Panc1 (cell line): ENCODE measurements around the gene DNAH9.

Experiments
- POLR2AphosphoS5 ChIP-seq: IDR thresholded peaks from 2 replicates; pipeline ENCODE4 v1.6.1; 2012; ENCODE audit warnings: mild to moderate bottlenecking, low read depth, low read length, moderate library complexity
- SIN3A ChIP-seq: IDR thresholded peaks from 2 replicates; pipeline ENCODE4 v1.6.1; 2012; ENCODE audit warnings: low read depth, mild to moderate bottlenecking, low read length, moderate library complexity, borderline replicate concordance; ENCODE audit not compliant: insufficient read depth
- TCF7L2 ChIP-seq: IDR thresholded peaks from 2 replicates; pipeline ENCODE4 v1.6.1; 2011; ENCODE audit warnings: mild to moderate bottlenecking, low read depth, low read length, inconsistent platforms
- TF ChIP-seq, protein P1 (sequence below): fragments of 450-650 bp; IDR thresholded peaks from 2 replicates; pipeline ENCODE4 v1.5.1; 2017; ENCODE audit warnings: mild to moderate bottlenecking

DNA sequence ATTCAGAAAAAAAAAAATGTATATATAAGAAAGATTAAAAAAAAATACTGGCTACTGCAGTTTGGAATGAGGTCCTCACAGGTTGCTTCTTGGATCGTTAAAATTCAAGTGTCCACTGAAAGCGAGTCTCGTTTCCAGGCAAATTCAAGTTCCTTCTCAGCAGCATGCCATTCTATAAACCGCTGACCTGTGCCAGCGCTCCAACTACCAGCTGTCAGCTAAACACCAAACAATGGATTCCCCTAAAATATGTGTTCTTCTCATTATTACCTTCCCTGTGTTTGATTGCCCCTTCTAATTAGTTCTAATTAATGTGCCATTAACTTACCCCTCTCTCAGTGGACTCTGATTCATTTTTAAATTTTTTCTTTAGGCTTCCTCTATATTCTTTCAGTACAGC is 92.4 kb downstream of the DNAH9 start:
- TF ChIP-seq POLR2AphosphoS5: no peak
- TF ChIP-seq, protein P1, sequence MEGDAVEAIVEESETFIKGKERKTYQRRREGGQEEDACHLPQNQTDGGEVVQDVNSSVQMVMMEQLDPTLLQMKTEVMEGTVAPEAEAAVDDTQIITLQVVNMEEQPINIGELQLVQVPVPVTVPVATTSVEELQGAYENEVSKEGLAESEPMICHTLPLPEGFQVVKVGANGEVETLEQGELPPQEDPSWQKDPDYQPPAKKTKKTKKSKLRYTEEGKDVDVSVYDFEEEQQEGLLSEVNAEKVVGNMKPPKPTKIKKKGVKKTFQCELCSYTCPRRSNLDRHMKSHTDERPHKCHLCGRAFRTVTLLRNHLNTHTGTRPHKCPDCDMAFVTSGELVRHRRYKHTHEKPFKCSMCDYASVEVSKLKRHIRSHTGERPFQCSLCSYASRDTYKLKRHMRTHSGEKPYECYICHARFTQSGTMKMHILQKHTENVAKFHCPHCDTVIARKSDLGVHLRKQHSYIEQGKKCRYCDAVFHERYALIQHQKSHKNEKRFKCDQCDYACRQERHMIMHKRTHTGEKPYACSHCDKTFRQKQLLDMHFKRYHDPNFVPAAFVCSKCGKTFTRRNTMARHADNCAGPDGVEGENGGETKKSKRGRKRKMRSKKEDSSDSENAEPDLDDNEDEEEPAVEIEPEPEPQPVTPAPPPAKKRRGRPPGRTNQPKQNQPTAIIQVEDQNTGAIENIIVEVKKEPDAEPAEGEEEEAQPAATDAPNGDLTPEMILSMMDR: no peak
- no peak for TF ChIP-seq TCF7L2
- TF ChIP-seq SIN3A: no peak
